Suprapubic skin (tissue), 4 donors: ENCODE measurements around the gene TMC8. TPM values are rescaled to one million over a fixed set of nuclear protein-coding genes. Genes with fewer than 3 reads are reported as not detected.

Experiments used
- DNase-seq, 2 donors: peaks; one replicate each; pipeline ENCODE4 v3.0.0-alpha.2; 2019; ENCODE audit warnings: low spot score in 2 of 2
- H3K27ac ChIP-seq: fragments of 200-600 bp; sonication (generic); one replicate; pipeline ENCODE4 v1.5.1; 2019
- H3K27me3 ChIP-seq: fragments of 200-600 bp; sonication (generic); one replicate; pipeline ENCODE4 v1.5.1; 2019
- H3K36me3 ChIP-seq: fragments of 200-600 bp; sonication (generic); one replicate; pipeline ENCODE4 v1.5.1; 2019
- H3K4me1 ChIP-seq: fragments of 200-600 bp; sonication (generic); one replicate; pipeline ENCODE4 v1.5.1; 2019
- H3K4me3 ChIP-seq: fragments of 200-600 bp; sonication (generic); one replicate; pipeline ENCODE4 v1.5.1; 2019; ENCODE audit warnings: mild to moderate bottlenecking
- H3K9me3 ChIP-seq: fragments of 200-600 bp; sonication (generic); one replicate; pipeline ENCODE4 v1.5.1; 2019
- EP300 ChIP-seq: sonication (generic); formaldehyde crosslinking; IDR thresholded peaks from one replicate; pipeline ENCODE4 v1.6.1; 2017; ENCODE audit warnings: antibody characterized with exemption
- POLR2A ChIP-seq, 2 donors: fragments of 450-650 bp; IDR thresholded peaks; one replicate each; pipeline ENCODE4 v1.6.1; 2017; ENCODE audit warnings: antibody characterized with exemption in 2 of 2, mild to moderate bottlenecking in 2 of 2, moderate library complexity in 2 of 2
- POLR2AphosphoS5 ChIP-seq, 3 donors: sonication (generic); formaldehyde crosslinking; IDR thresholded peaks; one replicate each; pipeline ENCODE4 v1.6.1; 2017; ENCODE audit warnings: antibody characterized with exemption in 3 of 3
- WGBS: methylation state at CpG from one replicate; pipeline ENCODE4 v1.1.5; 2018; 5-methylcytosine and 5-hydroxymethylcytosine counted together
- total RNA-seq, 4 donors: library from RNA; depleted of rRNA; stranded (reverse); fragments of >200 nt; gene quantifications; one replicate each; pipeline ENCODE4 v1.1.0, GENCODE V29; 2016
- TF ChIP-seq, protein P1 (sequence below), 2 donors: fragments of 200-600 bp in 1 of 2; fragments of 450-650 bp in 1 of 2; sonication (generic) in 1 of 2; IDR thresholded peaks; one replicate each; pipeline ENCODE4 v1.5.1; 2016 to 2019; ENCODE audit warnings: antibody characterized with exemption in 2 of 2, mild to moderate bottlenecking in 1 of 2, moderate library complexity in 1 of 2

The TMC8 gene
- total RNA-seq, 4 donors from 2014 or later = 0.36 to 6.4 (median 1.8) TPM

GRCh38 chr17:78125138-78125913, 5.2 kb upstream of the TMC8 start:
- H3K4me3 ChIP-seq = no peak overlapping the region
- no peak for TF ChIP-seq POLR2A (IDR thresholded peaks at IDR 0.05)
- no peak for TF ChIP-seq EP300
- no peak for TF ChIP-seq POLR2AphosphoS5 (IDR thresholded peaks at IDR 0.05)
- TF ChIP-seq, protein P1, sequence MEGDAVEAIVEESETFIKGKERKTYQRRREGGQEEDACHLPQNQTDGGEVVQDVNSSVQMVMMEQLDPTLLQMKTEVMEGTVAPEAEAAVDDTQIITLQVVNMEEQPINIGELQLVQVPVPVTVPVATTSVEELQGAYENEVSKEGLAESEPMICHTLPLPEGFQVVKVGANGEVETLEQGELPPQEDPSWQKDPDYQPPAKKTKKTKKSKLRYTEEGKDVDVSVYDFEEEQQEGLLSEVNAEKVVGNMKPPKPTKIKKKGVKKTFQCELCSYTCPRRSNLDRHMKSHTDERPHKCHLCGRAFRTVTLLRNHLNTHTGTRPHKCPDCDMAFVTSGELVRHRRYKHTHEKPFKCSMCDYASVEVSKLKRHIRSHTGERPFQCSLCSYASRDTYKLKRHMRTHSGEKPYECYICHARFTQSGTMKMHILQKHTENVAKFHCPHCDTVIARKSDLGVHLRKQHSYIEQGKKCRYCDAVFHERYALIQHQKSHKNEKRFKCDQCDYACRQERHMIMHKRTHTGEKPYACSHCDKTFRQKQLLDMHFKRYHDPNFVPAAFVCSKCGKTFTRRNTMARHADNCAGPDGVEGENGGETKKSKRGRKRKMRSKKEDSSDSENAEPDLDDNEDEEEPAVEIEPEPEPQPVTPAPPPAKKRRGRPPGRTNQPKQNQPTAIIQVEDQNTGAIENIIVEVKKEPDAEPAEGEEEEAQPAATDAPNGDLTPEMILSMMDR (IDR thresholded peaks at IDR 0.05) = no peak
- no peaks in the 10 kb centered on the region for H3K27me3 ChIP-seq
- peaks cover 61% of the 10 kb centered on the region for H3K4me1 ChIP-seq
- WGBS = 73% methylated on average over 5 of the region's 39 CpGs
- peak in 1 of 2 donors; percentile 63 for DNase-seq
- no peaks in the 10 kb centered on the region for H3K9me3 ChIP-seq
- H3K36me3 ChIP-seq = peaks cover 53% of the 10 kb centered on the region
- peak overlapping the region; percentile 5 for H3K27ac ChIP-seq

DNA sequence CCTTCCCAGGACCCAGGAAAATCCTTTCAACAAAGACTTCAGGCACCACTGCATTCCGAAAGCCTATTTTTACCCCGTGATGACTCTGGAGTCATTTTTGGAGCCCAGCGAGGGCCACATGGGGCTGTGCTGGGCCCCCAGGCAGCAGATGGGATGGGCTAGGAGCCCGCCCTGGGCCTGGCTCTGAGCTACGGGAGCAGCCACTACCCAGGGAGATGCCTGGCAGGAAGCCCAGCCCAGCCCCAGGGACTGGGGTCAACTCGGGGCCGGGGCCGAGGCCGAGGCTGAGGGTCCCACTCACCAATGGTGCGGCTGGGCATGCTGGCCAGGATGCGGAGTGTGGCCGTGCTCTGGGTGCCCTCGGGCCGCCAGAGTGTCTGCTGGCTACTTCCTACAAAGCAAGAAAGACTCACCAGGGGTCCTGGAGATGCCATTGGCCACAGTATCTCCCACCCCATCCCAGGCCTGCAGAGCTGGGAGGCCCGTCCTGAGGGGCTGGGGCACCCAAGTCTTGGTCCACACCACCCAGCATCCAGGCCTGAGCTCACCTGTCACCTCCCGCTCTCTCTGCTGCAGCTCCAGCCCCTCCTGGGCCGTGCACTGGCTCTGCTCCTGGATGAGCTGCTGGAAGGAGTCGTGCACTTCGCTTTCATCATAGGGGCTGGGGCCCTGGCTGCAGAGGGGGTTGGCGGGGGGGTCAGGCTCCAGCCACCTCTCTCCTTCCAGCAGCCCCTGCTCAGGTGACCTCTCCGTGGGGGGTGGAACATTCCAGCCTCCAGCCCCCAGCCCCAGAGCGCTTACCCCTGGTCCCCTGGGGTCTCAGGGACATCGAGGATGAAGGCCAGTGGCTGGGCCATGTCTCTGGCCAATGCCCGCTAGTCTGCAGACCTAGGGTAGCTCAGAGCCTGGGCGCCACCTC, 4.3 kb upstream of the TMC8 start:
- Histone ChIP-seq H3K4me1 (peaks cover 69% of the 10 kb centered on the region), H3K27ac (peak overlapping the region; percentile 5), H3K9me3 (no peaks in the 10 kb centered on the region), H3K27me3 (no peaks in the 10 kb centered on the region), H3K36me3 (peaks cover 46% of the 10 kb centered on the region), H3K4me3 (peak overlapping the region; percentile 69)
- no peak for TF ChIP-seq POLR2AphosphoS5 (IDR thresholded peaks at IDR 0.05)
- WGBS = 100% methylated on average over 5 of the region's 25 CpGs
- no peak for DNase-seq

DNA sequence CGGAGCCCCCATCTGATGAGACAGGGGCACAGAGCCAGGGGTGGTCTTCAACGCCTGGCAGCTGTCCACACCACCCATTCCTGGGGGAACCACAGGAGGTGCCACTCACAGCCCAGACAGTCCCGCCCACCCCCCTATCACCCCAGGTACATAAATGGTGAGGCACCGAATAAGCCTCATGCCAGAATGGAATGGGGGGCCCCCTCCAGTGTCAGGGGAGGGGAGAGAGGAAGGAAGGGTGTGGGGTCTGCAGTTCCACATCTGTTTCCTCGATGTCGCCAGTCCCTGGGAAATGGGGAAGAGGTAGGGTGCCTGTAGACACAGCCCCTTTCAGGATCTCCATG, 3.7 kb upstream of the TMC8 start:
- H3K27ac ChIP-seq = peak overlapping the region; percentile 89
- H3K9me3 ChIP-seq = no peaks in the 10 kb centered on the region
- H3K36me3 ChIP-seq = peaks cover 39% of the 10 kb centered on the region
- DNase-seq = no peak
- peaks cover 75% of the 10 kb centered on the region for H3K4me1 ChIP-seq
- H3K4me3 ChIP-seq = peak overlapping the region; percentile 69
- WGBS = 70% methylated on average over 4 of the region's 6 CpGs
- TF ChIP-seq POLR2A (IDR thresholded peaks at IDR 0.05) (no peak), POLR2AphosphoS5 (IDR thresholded peaks at IDR 0.05) (no peak), EP300 (no peak)
- TF ChIP-seq, protein P1 (IDR thresholded peaks at IDR 0.05) = no peak
- H3K27me3 ChIP-seq = no peaks in the 10 kb centered on the region

DNA sequence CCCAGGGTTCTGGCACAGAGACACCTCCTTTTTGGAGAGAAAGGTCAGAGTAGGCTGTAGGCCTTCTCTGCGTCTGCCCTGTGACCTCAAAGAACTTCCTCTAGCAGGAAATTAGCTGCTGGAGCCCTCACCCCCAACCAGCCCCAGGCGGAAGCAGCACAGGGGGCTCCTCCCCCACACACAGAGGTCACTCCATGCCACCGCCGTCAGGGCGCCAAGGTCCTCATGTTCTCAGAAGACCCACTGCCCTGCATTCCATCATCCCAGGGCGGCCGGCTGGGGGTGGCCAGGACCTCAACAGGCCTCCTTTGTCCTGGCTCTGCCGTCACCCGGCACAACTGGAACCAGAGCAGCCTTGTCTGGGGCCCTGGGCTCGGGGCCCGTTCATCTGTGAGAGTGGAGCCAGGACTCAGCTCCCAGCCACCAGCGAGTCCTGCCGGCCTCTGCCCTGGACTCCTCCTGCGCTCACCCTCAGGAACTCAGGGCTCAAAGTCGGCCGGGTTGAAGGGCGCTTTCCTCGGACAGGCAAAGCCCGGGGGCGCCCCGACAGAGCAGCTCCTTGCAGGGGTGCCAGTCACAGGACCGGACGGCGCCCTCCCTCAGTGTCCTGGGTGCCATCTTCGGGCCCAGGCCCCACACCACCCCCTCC, 3.2 kb upstream of the TMC8 start:
- peak in 1 of 2 donors; percentile 91 for DNase-seq
- H3K9me3 ChIP-seq = no peaks in the 10 kb centered on the region
- H3K27ac ChIP-seq = peak overlapping the region; percentile 89
- 3% methylated on average over 12 of the region's 25 CpGs for WGBS
- H3K27me3 ChIP-seq = no peaks in the 10 kb centered on the region
- peaks cover 80% of the 10 kb centered on the region for H3K4me1 ChIP-seq
- peak overlapping the region; percentile 69 for H3K4me3 ChIP-seq
- H3K36me3 ChIP-seq = peaks cover 34% of the 10 kb centered on the region
- peak in 1 of 2 donors; percentile 31 for TF ChIP-seq POLR2A (IDR thresholded peaks at IDR 0.05)
- no peak for TF ChIP-seq POLR2AphosphoS5 (IDR thresholded peaks at IDR 0.05)

GRCh38 chr17:78127888-78128550, 2.6 kb upstream of the TMC8 start:
- Histone ChIP-seq H3K4me3 (peak overlapping the region; percentile 69), H3K27me3 (no peaks in the 10 kb centered on the region), H3K9me3 (no peaks in the 10 kb centered on the region), H3K27ac (peak overlapping the region; percentile 89), H3K4me1 (peaks cover 84% of the 10 kb centered on the region), H3K36me3 (peaks cover 28% of the 10 kb centered on the region)
- peak; percentile 68 to 80 for DNase-seq
- under 1% methylated on average over 20 of the region's 39 CpGs for WGBS
- TF ChIP-seq EP300 = no peak
- TF ChIP-seq POLR2A (IDR thresholded peaks at IDR 0.05) = no peak
- TF ChIP-seq POLR2AphosphoS5 (IDR thresholded peaks at IDR 0.05) = no peak
- TF ChIP-seq, protein P1 (IDR thresholded peaks at IDR 0.05) = no peak
